Kidney (tissue), 14 donors: ENCODE measurements around the gene IL21R. TPM values are rescaled to one million over a fixed set of nuclear protein-coding genes. Genes with fewer than 3 reads are reported as not detected.

Experiments used
- DNase-seq, 5 donors: peaks; one replicate each; pipeline ENCODE4 v3.0.0-alpha.2; 2013 to 2020
- FAIRE-seq: peaks from 2 replicates; lab custom pipeline; 2012; peaks lifted over from hg19 to GRCh38; lab: Jason Lieb, UNC
- H3K27ac ChIP-seq, 2 donors: one replicate each; pipeline ENCODE4 v1.7.0; 2013; ENCODE audit warnings: low read depth in 2 of 2, low read length in 2 of 2, inconsistent platforms in 1 of 2
- H3K27me3 ChIP-seq: one replicate; pipeline ENCODE4 v1.7.1; 2013; ENCODE audit warnings: low read length, inconsistent platforms; ENCODE audit not compliant: control insufficient read depth, insufficient read depth
- H3K36me3 ChIP-seq, 3 donors: one replicate each; pipeline versions ENCODE4 v1.7.0 to v1.7.1; 2013; ENCODE audit warnings: low read length in 3 of 3, control low read depth in 1 of 3, inconsistent platforms in 1 of 3; ENCODE audit not compliant: insufficient read depth in 3 of 3, control insufficient read depth in 2 of 3
- H3K4me1 ChIP-seq, 3 donors: one replicate each; pipeline versions ENCODE4 v1.7.0 to v1.7.1; 2013; ENCODE audit warnings: low read length in 3 of 3, inconsistent platforms in 1 of 3, low read depth in 1 of 3; ENCODE audit not compliant: control insufficient read depth in 2 of 3, insufficient read depth in 2 of 3
- H3K4me3 ChIP-seq, 3 donors: one replicate each; pipeline versions ENCODE4 v1.7.0 to v1.8.1; 2013; ENCODE audit warnings: low read length in 3 of 3, control low read depth in 1 of 3, inconsistent platforms in 1 of 3
- H3K9ac ChIP-seq, 3 donors: one replicate each; pipeline versions ENCODE4 v1.7.0 to v1.7.1; 2013; ENCODE audit warnings: low read length in 3 of 3, control low read depth in 1 of 3, inconsistent platforms in 1 of 3
- H3K9me3 ChIP-seq, 3 donors: one replicate each; pipeline versions ENCODE4 v1.7.0 to v1.7.1; 2013; ENCODE audit warnings: low read length in 3 of 3, control low read depth in 1 of 3, inconsistent platforms in 1 of 3; ENCODE audit not compliant: control insufficient read depth in 2 of 3, insufficient read depth in 1 of 3
- CTCF ChIP-seq: IDR thresholded peaks from 3 replicates; pipeline ENCODE4 v1.5.1; 2012; ENCODE audit warnings: mild to moderate bottlenecking, moderate library complexity, borderline replicate concordance; ENCODE audit not compliant: insufficient read depth; ENCODE audit errors: extremely low read depth
- intact Hi-C: fragments of 100-400 bp; cut with DNase I; formaldehyde crosslinking; loops from one replicate; pipeline ENCODE4 v1.11.1; 2022
- polyA plus RNA-seq: library from polyadenylated mRNA; stranded (reverse); fragments of 350-450 nt; fragmentation: Illumina TruSeq; extraction: RNeasy Lipid Tissue Mini Kit (QIAGEN cat#74804); gene quantifications from one replicate; pipeline ENCODE4 v1.2.3, GENCODE V29; 2014; ENCODE audit warnings: low read depth, low replicate concordance; ENCODE audit not compliant: insufficient read depth
- total RNA-seq: library from RNA; stranded (reverse); fragmentation: NEBNext Ultra II Directional; extraction: Animal tissue kit (Norgen Biotek cat#: 25700); gene quantifications from one replicate; pipeline ENCODE4 v1.2.1, GENCODE V29; 2021
- donor health status: control.
- donor health status: control.
- donor health status: control.
- donor health status: control.
- donor health status: control.
- donor health status: DM: yes; HTN: yes; CAD: no.
- donor health status: Normal renal cell carcinoma (clear cell type).

The IL21R gene
- total and polyA plus RNA-seq, 2 donors from 2014 or later: 0.65 to 3.0 TPM

GRCh38 chr16:27499659-27500055 lies 97.7 kb downstream of the IL21R start:
- no peaks in the 10 kb centered on the region for H3K9me3 ChIP-seq
- H3K4me1 ChIP-seq: peaks cover 0 to 3% (median 0%) of the 10 kb centered on the region in 3 donors
- peak overlapping the region in 1 of 2 donors; percentile 45 for H3K27ac ChIP-seq
- no peak for DNase-seq
- H3K27me3 ChIP-seq: no peaks in the 10 kb centered on the region
- H3K36me3 ChIP-seq: peaks cover 13 to 75% (median 62%) of the 10 kb centered on the region in 3 donors
- intact Hi-C loops: no loop called here
- FAIRE-seq: no peak
- H3K4me3 ChIP-seq: no peak overlapping the region
- TF ChIP-seq CTCF: no peak
- no peak overlapping the region for H3K9ac ChIP-seq

- no peak overlapping the region for H3K4me3 ChIP-seq
- no peak overlapping the region for H3K9ac ChIP-seq
- H3K4me1 ChIP-seq: peaks cover 0 to 3% (median 0%) of the 10 kb centered on the region in 3 donors
- TF ChIP-seq CTCF: no peak
- intact Hi-C loops: no loop called here
- no peak overlapping the region for H3K27ac ChIP-seq
- DNase-seq (no peak), FAIRE-seq (no peak)
- H3K9me3 ChIP-seq: no peaks in the 10 kb centered on the region
- peaks cover 13 to 77% (median 60%) of the 10 kb centered on the region in 3 donors for H3K36me3 ChIP-seq
- H3K27me3 ChIP-seq: no peaks in the 10 kb centered on the region
Observed at GRCh38 chr16:27500801-27501200, 98.8 kb downstream of the IL21R start.

Other genes starting within 250 kb of the IL21R start
- 8.5 TPM for gene KDM8, start 198.6 kb upstream of the IL21R start, total RNA-seq
- 6.3 TPM for gene KDM8, start 198.6 kb upstream of the IL21R start, polyA plus RNA-seq
- gene NSMCE1, start 133.4 kb upstream of the IL21R start, total RNA-seq: 72.1 TPM
- gene NSMCE1, start 133.4 kb upstream of the IL21R start, polyA plus RNA-seq: 145 TPM
- gene IL4R, start 88.2 kb upstream of the IL21R start, total RNA-seq: 115 TPM
- 13.8 TPM for gene IL4R, start 88.2 kb upstream of the IL21R start, polyA plus RNA-seq
- gene GTF3C1, start 147.7 kb downstream of the IL21R start, total RNA-seq: 59.0 TPM
- 81.7 TPM for gene GTF3C1, start 147.7 kb downstream of the IL21R start, polyA plus RNA-seq
- gene KATNIP, start 148.0 kb downstream of the IL21R start, total RNA-seq: 40.2 TPM
- gene KATNIP, start 148.0 kb downstream of the IL21R start, polyA plus RNA-seq: 4.0 TPM